ENCODE results near the gene ZBTB46.
A peak's percentile ranks its signal among the peaks of the same experiment; 100 is the strongest.
"Not testable (repeated sequence)": the region's sequence is repeated elsewhere in the genome, so short reads cannot be mapped to it uniquely, and the experiment has no call there.

ZBTB46 gene

GRCh38 chr20:63782051-63782471 is 49.0 kb downstream of the ZBTB46 start:
- no peak overlapping the region for H3K4me3 ChIP-seq (ENCODE audit: low read depth, low read length)
- no peaks in the 10 kb centered on the region for H3K36me3 ChIP-seq
- no peaks in the 10 kb centered on the region for H3K9me3 ChIP-seq (ENCODE audit: severe bottlenecking)
- TF ChIP-seq CTCF (IDR thresholded peaks at IDR 0.05; ENCODE audit: low read depth, low read length): no peak
- H3K27ac ChIP-seq: no peak overlapping the region
- DNase-seq: no peak
- H3K27me3 ChIP-seq (ENCODE audit: insufficient read depth, low read depth, severe bottlenecking): no peaks in the 10 kb centered on the region

- H3K36me3 ChIP-seq: no peaks in the 10 kb centered on the region
- no peak for TF ChIP-seq CTCF (IDR thresholded peaks at IDR 0.05; ENCODE audit: low read depth, low read length)
Measured at GRCh38 chr20:63781181-63781580, 49.9 kb downstream of the ZBTB46 start.

GRCh38 chr20:63778857-63779256 is 52.2 kb downstream of the ZBTB46 start:
- Histone ChIP-seq H3K36me3 (no peaks in the 10 kb centered on the region), H3K4me3 (ENCODE audit: low read depth, low read length) (no peak overlapping the region), H3K27ac (no peak overlapping the region), H3K9me3 (ENCODE audit: severe bottlenecking) (no peaks in the 10 kb centered on the region), H3K27me3 (ENCODE audit: insufficient read depth, low read depth, severe bottlenecking) (no peaks in the 10 kb centered on the region)
- no peak for DNase-seq
- 0 out of 2 replicates have a peak, but pooled peaks have one; percentile 17 for TF ChIP-seq CTCF (IDR thresholded peaks at IDR 0.05; ENCODE audit: low read depth, low read length)

More at GRCh38 chr20:63781181-63781580, 49.9 kb downstream of the ZBTB46 start:
- no peak overlapping the region for H3K4me3 ChIP-seq (ENCODE audit: low read depth, low read length)
- H3K9me3 ChIP-seq (ENCODE audit: severe bottlenecking): no peaks in the 10 kb centered on the region
- H3K27me3 ChIP-seq (ENCODE audit: insufficient read depth, low read depth, severe bottlenecking): no peaks in the 10 kb centered on the region
- no peak for DNase-seq
- H3K27ac ChIP-seq: no peak overlapping the region

- no peak for DNase-seq
- Histone ChIP-seq H3K9me3 (ENCODE audit: severe bottlenecking) (no peaks in the 10 kb centered on the region), H3K27me3 (ENCODE audit: insufficient read depth, low read depth, severe bottlenecking) (no peaks in the 10 kb centered on the region), H3K4me3 (ENCODE audit: low read depth, low read length) (no peak overlapping the region), H3K27ac (no peak overlapping the region), H3K36me3 (no peaks in the 10 kb centered on the region)
- no peak for TF ChIP-seq CTCF (IDR thresholded peaks at IDR 0.05; ENCODE audit: low read depth, low read length)
Measured at GRCh38 chr20:63778034-63778752, 52.9 kb downstream of the ZBTB46 start.

- no peak overlapping the region for H3K4me3 ChIP-seq (ENCODE audit: low read depth, low read length)
- no peak overlapping the region for H3K27ac ChIP-seq
- no peaks in the 10 kb centered on the region for H3K9me3 ChIP-seq (ENCODE audit: severe bottlenecking)
- DNase-seq: no peak
- TF ChIP-seq CTCF (IDR thresholded peaks at IDR 0.05; ENCODE audit: low read depth, low read length): no peak
- H3K36me3 ChIP-seq: no peaks in the 10 kb centered on the region
- no peaks in the 10 kb centered on the region for H3K27me3 ChIP-seq (ENCODE audit: insufficient read depth, low read depth, severe bottlenecking)
Measured at GRCh38 chr20:63777614-63778013, 53.5 kb downstream of the ZBTB46 start.

GRCh38 chr20:63776875-63777274 is 54.2 kb downstream of the ZBTB46 start:
- H3K27me3 ChIP-seq (ENCODE audit: insufficient read depth, low read depth, severe bottlenecking); DNase-seq; H3K4me3 ChIP-seq (ENCODE audit: low read depth, low read length); H3K9me3 ChIP-seq (ENCODE audit: severe bottlenecking); H3K27ac ChIP-seq; H3K36me3 ChIP-seq: not testable (repeated sequence)

Measured in WERI-Rb-1 (cell line).